NCI-H1105 (cell line): Measurements from ENCODE around the gene CCR7.
"Not testable (repeated sequence)": the region's sequence is repeated elsewhere in the genome, so short reads cannot be mapped to it uniquely, and the experiment has no call there.

Experiments used
- DNase-seq: peaks from one replicate; lab custom pipeline; 2025; lab: John Stamatoyannopoulos, UW

Gene CCR7

GRCh38 chr17:40551091-40551878 lies 14.0 kb downstream of the CCR7 start:
- no peak for DNase-seq

GRCh38 chr17:40550608-40551007 lies 14.7 kb downstream of the CCR7 start:
- no peak for DNase-seq

GRCh38 chr17:40548982-40549685 lies 16.1 kb downstream of the CCR7 start:
- no peak for DNase-seq

- DNase-seq, result no peak
Measured at GRCh38 chr17:40548491-40548981, 16.7 kb downstream of the CCR7 start.

- no peak for DNase-seq
Measured at GRCh38 chr17:40547785-40548478, 17.3 kb downstream of the CCR7 start.

GRCh38 chr17:40547079-40547784 lies 18.0 kb downstream of the CCR7 start:
- DNase-seq, result peak; percentile 94

- not testable (repeated sequence) for DNase-seq
Measured at GRCh38 chr17:40546497-40546896, 18.8 kb downstream of the CCR7 start.

- no peak for DNase-seq
Measured at GRCh38 chr17:40545660-40546059, 19.6 kb downstream of the CCR7 start.

GRCh38 chr17:40542558-40543411 lies 22.5 kb downstream of the CCR7 start:
- DNase-seq, result no peak

GRCh38 chr17:40541873-40542557 lies 23.3 kb downstream of the CCR7 start:
- DNase-seq, result no peak

GRCh38 chr17:40541060-40541872 lies 24.0 kb downstream of the CCR7 start:
- no peak for DNase-seq

GRCh38 chr17:40540448-40540847 lies 24.8 kb downstream of the CCR7 start:
- no peak for DNase-seq

- DNase-seq, result no peak
Measured at GRCh38 chr17:40539711-40540411, 25.4 kb downstream of the CCR7 start.

GRCh38 chr17:40538936-40539705 lies 26.2 kb downstream of the CCR7 start:
- no peak for DNase-seq

- no peak for DNase-seq
Measured at GRCh38 chr17:40538019-40538935, 27.0 kb downstream of the CCR7 start.

- no peak for DNase-seq
Measured at GRCh38 chr17:40536295-40537171, 28.7 kb downstream of the CCR7 start.
